GM18907 (cell line): Measurements from ENCODE around the gene MFSD6.

ENCODE experiments used
- ATAC-seq: cut with Tn5 transposase; IDR thresholded peaks from one replicate; pipeline ENCODE4 v1.9.1; 2021; ENCODE audit warnings: mild to moderate bottlenecking, moderate library complexity; ENCODE audit not compliant: unreplicated experiment

The MFSD6 gene

DNA sequence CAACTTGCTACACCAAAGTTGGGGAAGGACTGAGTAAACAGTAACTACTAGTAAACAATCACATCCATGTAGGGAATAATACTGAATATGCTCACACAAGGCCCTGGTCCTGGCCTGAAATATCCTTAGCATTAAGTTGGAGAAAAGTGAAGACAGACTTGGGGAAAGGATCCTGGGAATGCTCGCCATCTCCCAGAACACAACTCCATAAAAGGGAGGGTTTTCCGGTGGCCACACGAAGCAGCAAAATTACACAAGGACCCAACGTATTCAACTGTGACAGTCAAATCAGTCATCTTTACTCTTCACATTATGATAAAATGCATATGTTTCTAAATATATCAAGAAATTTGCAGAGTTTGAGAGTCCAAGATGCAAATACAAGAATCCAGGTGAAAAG lies 119.1 kb downstream of the MFSD6 start:
- ATAC-seq = no peak

DNA sequence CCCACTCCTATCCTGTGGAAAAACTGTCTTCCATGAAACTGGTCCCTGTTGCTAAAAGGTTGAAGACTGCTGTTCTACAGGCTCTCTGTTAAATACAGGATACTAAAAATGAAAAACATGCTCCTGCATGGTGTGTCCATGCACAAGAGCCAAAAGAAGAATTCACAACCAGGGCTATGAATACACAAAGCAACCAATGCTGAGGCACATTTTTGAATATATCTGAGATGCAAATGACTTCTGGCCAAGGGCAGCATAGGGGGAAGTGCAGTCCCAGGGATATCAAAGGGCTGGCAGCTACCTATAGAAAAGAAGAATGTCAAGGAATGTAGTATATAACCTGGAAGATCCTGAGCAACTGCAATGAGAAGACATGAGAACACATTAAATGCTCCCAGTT lies 119.8 kb downstream of the MFSD6 start:
- ATAC-seq = no peak

DNA sequence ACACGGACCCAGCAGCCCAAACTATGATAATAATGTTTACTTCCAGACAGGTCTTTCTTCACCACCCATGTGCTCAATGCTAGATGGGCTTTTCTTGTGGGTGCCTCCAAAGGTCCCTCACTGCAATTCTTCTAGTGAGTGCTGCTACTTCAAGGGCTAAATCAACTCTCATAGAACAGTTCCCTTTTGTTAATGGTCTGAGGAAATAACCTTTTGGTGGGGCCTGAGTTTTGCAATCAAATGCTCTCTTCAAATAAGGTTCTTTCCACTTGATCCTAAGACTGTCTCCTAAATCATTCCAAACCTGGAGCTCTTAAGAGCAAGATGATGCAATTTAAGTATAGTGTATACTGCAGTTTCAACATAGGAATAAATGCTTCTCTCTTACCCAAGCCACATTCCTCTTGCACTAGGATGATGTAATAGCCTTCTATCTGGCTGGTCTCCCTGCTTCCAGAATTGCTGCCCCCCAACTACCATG lies 120.4 kb downstream of the MFSD6 start:
- no peak for ATAC-seq

DNA sequence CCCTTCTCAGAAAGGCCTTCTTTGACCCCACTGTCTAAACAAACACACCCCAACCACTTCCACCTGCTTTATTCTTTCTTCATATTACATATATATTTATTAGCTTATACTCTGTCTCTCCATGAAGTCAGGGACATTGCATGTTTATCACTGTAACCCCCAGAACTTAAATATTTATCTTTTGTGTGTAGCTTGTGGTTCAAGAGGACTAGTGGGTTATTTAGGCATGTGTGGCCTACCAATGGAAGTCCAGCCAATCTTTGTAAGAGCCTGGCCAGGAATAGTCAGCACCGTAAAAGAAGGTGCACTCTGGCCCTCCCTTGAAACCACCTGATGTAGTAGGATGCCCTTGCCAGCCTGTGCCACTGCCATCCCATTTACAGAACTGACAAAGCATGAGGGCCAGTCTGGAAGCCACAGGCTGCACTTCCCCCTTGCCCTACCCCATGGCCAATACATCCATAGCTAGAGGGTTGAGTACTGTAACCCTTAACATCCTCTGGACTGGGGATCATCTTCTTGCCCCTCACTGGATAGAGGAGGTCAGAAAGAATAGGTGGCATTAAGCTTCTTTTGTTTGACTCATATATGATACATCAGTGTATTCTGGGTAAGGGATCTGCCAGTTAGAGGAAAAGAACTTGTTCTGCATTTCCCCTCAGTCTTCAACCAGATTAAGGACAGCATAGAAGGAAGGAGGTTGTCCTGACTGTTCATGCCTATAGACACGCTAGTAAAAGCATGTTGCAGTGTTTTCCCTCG lies 121.5 kb downstream of the MFSD6 start:
- ATAC-seq = no peak

- ATAC-seq = no peak
These were observed 122.2 kb downstream of the MFSD6 start for GRCh38 chr2:190530248-190530900.

DNA sequence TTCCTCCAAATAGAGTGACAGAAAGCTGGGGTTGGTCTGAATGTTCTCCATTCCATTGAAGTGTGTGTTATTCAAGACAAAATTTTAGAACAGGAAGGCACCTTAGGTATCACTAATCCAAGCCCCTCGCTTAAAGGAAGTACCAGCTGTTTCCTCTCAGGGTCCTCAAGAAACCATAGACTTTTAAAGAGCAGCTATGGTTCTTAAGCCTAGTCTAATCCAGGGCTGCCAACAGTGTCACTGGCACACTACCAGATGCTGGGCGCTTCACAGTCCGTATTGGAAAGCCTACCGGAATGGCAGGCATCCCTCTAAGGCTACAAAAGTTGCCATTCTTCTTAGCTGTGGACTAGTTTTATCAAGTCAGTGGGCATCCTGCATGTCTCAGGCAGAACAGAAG lies 124.4 kb downstream of the MFSD6 start:
- ATAC-seq = no peak

- ATAC-seq = no peak
These were observed 125.2 kb downstream of the MFSD6 start for GRCh38 chr2:190533175-190533967.

GRCh38 chr2:190533968-190534309 lies 125.8 kb downstream of the MFSD6 start:
- peak; percentile 28 for ATAC-seq

DNA sequence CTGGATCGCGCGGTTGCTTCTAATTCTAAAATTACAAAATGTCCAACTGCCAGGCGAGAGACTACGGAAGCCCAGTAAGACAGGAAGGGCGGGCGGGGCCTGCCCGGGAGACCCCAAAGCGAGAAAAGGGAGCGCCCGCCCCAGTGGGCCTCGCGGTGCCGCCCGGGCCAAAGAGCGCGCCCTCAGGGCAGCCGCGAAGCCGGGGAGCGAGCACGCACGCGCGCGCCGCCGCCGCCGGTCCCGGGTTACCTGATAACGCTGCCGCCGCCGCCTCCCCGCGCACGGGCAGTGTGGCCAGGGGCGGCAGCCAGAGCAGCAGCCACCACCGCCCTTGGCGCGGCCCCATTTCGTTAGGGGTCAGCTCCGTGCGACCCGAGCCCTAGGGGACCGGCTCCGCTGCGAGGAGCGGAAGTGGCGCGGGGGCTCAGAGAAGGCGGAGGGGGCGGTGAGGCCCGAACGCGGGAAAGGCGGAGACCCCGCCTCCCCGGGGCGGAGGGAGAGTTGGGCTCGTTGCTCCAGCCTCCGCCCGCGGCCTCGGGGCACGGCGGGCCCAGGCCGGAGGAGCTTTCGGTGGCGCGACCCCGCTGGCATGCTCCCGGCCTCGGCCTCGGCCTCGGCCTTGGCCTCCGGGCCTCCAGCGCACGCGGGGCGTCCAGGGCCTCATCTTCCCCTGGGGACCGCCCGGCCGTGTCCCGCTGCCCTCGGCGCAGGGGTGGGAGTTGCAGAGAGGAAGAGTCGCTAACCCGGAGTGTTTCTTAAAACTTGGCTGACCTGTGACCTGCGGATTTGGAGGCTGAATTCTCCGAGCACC lies 126.4 kb downstream of the MFSD6 start, which contains the start of gene NEMP2:
NEMP2 (minus strand) TSS at position 413 of the 811 bp plus-strand sequence; CDS start at position 346, 67 bp downstream.
- peak; percentile 79 for ATAC-seq

GRCh38 chr2:190535121-190535439 lies 126.9 kb downstream of the MFSD6 start:
- ATAC-seq = no peak

GRCh38 chr2:190535586-190535985 lies 127.4 kb downstream of the MFSD6 start:
- ATAC-seq = no peak

- ATAC-seq = no peak
These were observed 129.6 kb downstream of the MFSD6 start for GRCh38 chr2:190537765-190538164.

DNA sequence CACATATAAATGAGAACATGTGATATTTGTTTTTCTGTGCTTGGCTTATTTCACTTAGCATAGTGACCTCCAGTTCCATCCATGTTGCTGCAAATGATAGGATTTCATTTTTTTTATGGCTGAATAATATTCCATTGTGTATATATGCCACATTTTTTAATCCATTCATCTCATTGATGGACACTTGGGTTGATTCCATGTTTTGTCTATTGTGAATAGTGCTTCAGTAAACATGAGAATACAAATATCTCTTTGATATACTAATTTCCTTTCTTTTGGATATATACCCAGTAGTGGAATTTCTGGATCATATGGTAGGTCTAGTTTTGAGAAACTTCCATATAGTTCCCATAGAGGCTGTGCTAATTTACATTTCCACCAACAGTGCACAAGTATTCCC lies 130.0 kb downstream of the MFSD6 start:
- no peak for ATAC-seq

- ATAC-seq = no peak
These were observed 131.9 kb downstream of the MFSD6 start for GRCh38 chr2:190540048-190540447.

- no peak for ATAC-seq
These were observed 136.9 kb downstream of the MFSD6 start for GRCh38 chr2:190545093-190545492.

GRCh38 chr2:190545555-190546385 lies 137.6 kb downstream of the MFSD6 start:
- ATAC-seq = no peak

GRCh38 chr2:190546734-190547133 lies 138.6 kb downstream of the MFSD6 start:
- no peak for ATAC-seq

- no peak for ATAC-seq
These were observed 139.7 kb downstream of the MFSD6 start for GRCh38 chr2:190547886-190548285.

- no peak for ATAC-seq
These were observed 142.0 kb downstream of the MFSD6 start for GRCh38 chr2:190550137-190550536.
